ENCODE results near the gene ATXN10.

Gene ATXN10

GRCh38 chr22:45878051-45878781 lies 206.6 kb downstream of the ATXN10 start:
- no peak overlapping the region for H3K14ac ChIP-seq (ENCODE audit: low read length)
- no peaks in the 10 kb centered on the region for H3K4me1 ChIP-seq (ENCODE audit: control insufficient read depth in 1 of 2, insufficient read depth in 2 of 2, low read length in 2 of 2)
- H2AFZ ChIP-seq (ENCODE audit: insufficient read depth, low read length, poor library complexity) = no peak overlapping the region
- H3K27ac ChIP-seq (ENCODE audit: low read depth, low read length) = no peak overlapping the region
- no peak overlapping the region for H2AK5ac ChIP-seq (ENCODE audit: low read length)
- no peaks in the 10 kb centered on the region for H3K79me1 ChIP-seq (ENCODE audit: low read length)
- H3K18ac ChIP-seq (ENCODE audit: low read length) = no peak overlapping the region
- no CpG with 5 or more reads among the region's 25 CpGs for WGBS (ENCODE audit: extremely low coverage, insufficient coverage, insufficient read length)
- H4K91ac ChIP-seq (ENCODE audit: low read depth, low read length) = no peak overlapping the region
- H3K4me3 ChIP-seq (ENCODE audit: low read depth, low read length) = no peak overlapping the region
- no peak overlapping the region for H4K12ac ChIP-seq (ENCODE audit: low read depth, low read length)
- no peak overlapping the region for H3K4me2 ChIP-seq (ENCODE audit: low read length)
- H3K9me3 ChIP-seq (ENCODE audit: insufficient read depth, low read depth, low read length) = no peaks in the 10 kb centered on the region
- H3K27me3 ChIP-seq (ENCODE audit: insufficient read depth, low read length) = peaks cover 13% of the 10 kb centered on the region
- H3K23ac ChIP-seq (ENCODE audit: low read length) = no peak overlapping the region
- H4K8ac ChIP-seq (ENCODE audit: low read depth, low read length) = no peak overlapping the region
- H2BK5ac ChIP-seq (ENCODE audit: low read depth, low read length, poor library complexity) = no peak overlapping the region
- H3K79me2 ChIP-seq (ENCODE audit: control insufficient read depth, insufficient read depth, low read length, poor library complexity) = no peaks in the 10 kb centered on the region
- H2BK120ac ChIP-seq (ENCODE audit: insufficient read depth, low read length, poor library complexity) = no peak overlapping the region
- H2BK12ac ChIP-seq (ENCODE audit: low read length) = no peak overlapping the region
- no peaks in the 10 kb centered on the region for H3K36me3 ChIP-seq (ENCODE audit: control insufficient read depth in 1 of 2, insufficient read depth in 2 of 2, low read length in 2 of 2)
- no peak overlapping the region for H3K4ac ChIP-seq (ENCODE audit: low read depth, low read length)
- H3K9ac ChIP-seq (ENCODE audit: low read length) = no peak overlapping the region
- DNase-seq = no peak

- no peaks in the 10 kb centered on the region for H3K36me3 ChIP-seq (ENCODE audit: control insufficient read depth in 1 of 2, insufficient read depth in 2 of 2, low read length in 2 of 2)
- H3K27me3 ChIP-seq (ENCODE audit: insufficient read depth, low read length) = peaks cover 13% of the 10 kb centered on the region
- no CpG with 5 or more reads among the region's 16 CpGs for WGBS (ENCODE audit: extremely low coverage, insufficient coverage, insufficient read length)
- no peak overlapping the region for H3K18ac ChIP-seq (ENCODE audit: low read length)
- H4K91ac ChIP-seq (ENCODE audit: low read depth, low read length) = no peak overlapping the region
- no peak overlapping the region for H3K9ac ChIP-seq (ENCODE audit: low read length)
- no peaks in the 10 kb centered on the region for H3K79me2 ChIP-seq (ENCODE audit: control insufficient read depth, insufficient read depth, low read length, poor library complexity)
- no peak overlapping the region for H2BK120ac ChIP-seq (ENCODE audit: insufficient read depth, low read length, poor library complexity)
- H2BK5ac ChIP-seq (ENCODE audit: low read depth, low read length, poor library complexity) = no peak overlapping the region
- H2AFZ ChIP-seq (ENCODE audit: insufficient read depth, low read length, poor library complexity) = no peak overlapping the region
- no peak overlapping the region for H3K14ac ChIP-seq (ENCODE audit: low read length)
- no peak overlapping the region for H3K4ac ChIP-seq (ENCODE audit: low read depth, low read length)
- no peak overlapping the region for H4K8ac ChIP-seq (ENCODE audit: low read depth, low read length)
- H2BK12ac ChIP-seq (ENCODE audit: low read length) = no peak overlapping the region
- no peaks in the 10 kb centered on the region for H3K9me3 ChIP-seq (ENCODE audit: insufficient read depth, low read depth, low read length)
- no peak overlapping the region for H3K27ac ChIP-seq (ENCODE audit: low read depth, low read length)
- H3K4me1 ChIP-seq (ENCODE audit: control insufficient read depth in 1 of 2, insufficient read depth in 2 of 2, low read length in 2 of 2) = no peaks in the 10 kb centered on the region
- no peaks in the 10 kb centered on the region for H3K79me1 ChIP-seq (ENCODE audit: low read length)
- H3K4me3 ChIP-seq (ENCODE audit: low read depth, low read length) = no peak overlapping the region
- H3K4me2 ChIP-seq (ENCODE audit: low read length) = no peak overlapping the region
- H4K12ac ChIP-seq (ENCODE audit: low read depth, low read length) = no peak overlapping the region
- H3K23ac ChIP-seq (ENCODE audit: low read length) = no peak overlapping the region
- H2AK5ac ChIP-seq (ENCODE audit: low read length) = no peak overlapping the region
- no peak for DNase-seq
These were observed 207.4 kb downstream of the ATXN10 start for GRCh38 chr22:45878901-45879551.

- Histone ChIP-seq H3K18ac (ENCODE audit: low read length) (no peak overlapping the region), H3K23ac (ENCODE audit: low read length) (no peak overlapping the region), H2AFZ (ENCODE audit: insufficient read depth, low read length, poor library complexity) (no peak overlapping the region), H3K27me3 (ENCODE audit: insufficient read depth, low read length) (peaks cover 13% of the 10 kb centered on the region), H3K4me3 (ENCODE audit: low read depth, low read length) (no peak overlapping the region), H3K4ac (ENCODE audit: low read depth, low read length) (no peak overlapping the region), H3K9ac (ENCODE audit: low read length) (no peak overlapping the region), H4K8ac (ENCODE audit: low read depth, low read length) (no peak overlapping the region), H3K79me1 (ENCODE audit: low read length) (no peaks in the 10 kb centered on the region), H3K27ac (ENCODE audit: low read depth, low read length) (no peak overlapping the region), H4K12ac (ENCODE audit: low read depth, low read length) (no peak overlapping the region), H3K4me1 (ENCODE audit: control insufficient read depth in 1 of 2, insufficient read depth in 2 of 2, low read length in 2 of 2) (no peaks in the 10 kb centered on the region), H3K79me2 (ENCODE audit: control insufficient read depth, insufficient read depth, low read length, poor library complexity) (no peaks in the 10 kb centered on the region), H3K4me2 (ENCODE audit: low read length) (no peak overlapping the region), H2BK12ac (ENCODE audit: low read length) (no peak overlapping the region), H3K9me3 (ENCODE audit: insufficient read depth, low read depth, low read length) (no peaks in the 10 kb centered on the region), H2BK120ac (ENCODE audit: insufficient read depth, low read length, poor library complexity) (no peak overlapping the region), H4K91ac (ENCODE audit: low read depth, low read length) (no peak overlapping the region), H2AK5ac (ENCODE audit: low read length) (no peak overlapping the region), H3K36me3 (ENCODE audit: control insufficient read depth in 1 of 2, insufficient read depth in 2 of 2, low read length in 2 of 2) (no peaks in the 10 kb centered on the region), H3K14ac (ENCODE audit: low read length) (no peak overlapping the region), H2BK5ac (ENCODE audit: low read depth, low read length, poor library complexity) (no peak overlapping the region)
- no peak for DNase-seq
- no CpG with 5 or more reads among the region's 6 CpGs for WGBS (ENCODE audit: extremely low coverage, insufficient coverage, insufficient read length)
These were observed 207.9 kb downstream of the ATXN10 start for GRCh38 chr22:45879552-45879949.

- H3K18ac ChIP-seq (ENCODE audit: low read length) = no peak overlapping the region
- H3K27me3 ChIP-seq (ENCODE audit: insufficient read depth, low read length) = peaks cover 13% of the 10 kb centered on the region
- no peak overlapping the region for H4K91ac ChIP-seq (ENCODE audit: low read depth, low read length)
- H3K79me1 ChIP-seq (ENCODE audit: low read length) = no peaks in the 10 kb centered on the region
- no peaks in the 10 kb centered on the region for H3K9me3 ChIP-seq (ENCODE audit: insufficient read depth, low read depth, low read length)
- no peak overlapping the region for H4K12ac ChIP-seq (ENCODE audit: low read depth, low read length)
- H4K8ac ChIP-seq (ENCODE audit: low read depth, low read length) = no peak overlapping the region
- WGBS (ENCODE audit: extremely low coverage, insufficient coverage, insufficient read length) = no CpG with 5 or more reads among the region's 22 CpGs
- no peak overlapping the region for H2BK5ac ChIP-seq (ENCODE audit: low read depth, low read length, poor library complexity)
- H2BK120ac ChIP-seq (ENCODE audit: insufficient read depth, low read length, poor library complexity) = no peak overlapping the region
- no peaks in the 10 kb centered on the region for H3K79me2 ChIP-seq (ENCODE audit: control insufficient read depth, insufficient read depth, low read length, poor library complexity)
- H3K23ac ChIP-seq (ENCODE audit: low read length) = no peak overlapping the region
- no peak overlapping the region for H3K9ac ChIP-seq (ENCODE audit: low read length)
- H2AK5ac ChIP-seq (ENCODE audit: low read length) = no peak overlapping the region
- no peak overlapping the region for H2BK12ac ChIP-seq (ENCODE audit: low read length)
- H3K4me2 ChIP-seq (ENCODE audit: low read length) = no peak overlapping the region
- H3K4me3 ChIP-seq (ENCODE audit: low read depth, low read length) = no peak overlapping the region
- no peak overlapping the region for H3K27ac ChIP-seq (ENCODE audit: low read depth, low read length)
- H2AFZ ChIP-seq (ENCODE audit: insufficient read depth, low read length, poor library complexity) = no peak overlapping the region
- no peak overlapping the region for H3K4ac ChIP-seq (ENCODE audit: low read depth, low read length)
- DNase-seq = no peak
- H3K36me3 ChIP-seq (ENCODE audit: control insufficient read depth in 1 of 2, insufficient read depth in 2 of 2, low read length in 2 of 2) = no peaks in the 10 kb centered on the region
- no peaks in the 10 kb centered on the region for H3K4me1 ChIP-seq (ENCODE audit: control insufficient read depth in 1 of 2, insufficient read depth in 2 of 2, low read length in 2 of 2)
- H3K14ac ChIP-seq (ENCODE audit: low read length) = no peak overlapping the region
These were observed 208.6 kb downstream of the ATXN10 start for GRCh38 chr22:45880091-45880715.

Measured in trophoblast cell (in vitro differentiated cells and primary cell).